Natural killer cell (primary cell): Measurements from ENCODE around the gene PEAK1. TPM values are rescaled to one million over a fixed set of nuclear protein-coding genes. Genes with fewer than 3 reads are reported as not detected.

ENCODE experiments used
- ATAC-seq, 3 donors: fragments of 150-1000 bp in 2 of 3; fragments of 200-7000 bp in 1 of 3; cut with Tn5 transposase; 1 replicate in 1 of 3; 2 replicates in 2 of 3; pipeline ENCODE4 v1.10.0; 2021; ENCODE audit warnings: mild to moderate bottlenecking in 2 of 3, moderate library complexity in 2 of 3
- DNase-seq, 2 donors: peaks; one replicate each; pipeline versions ENCODE4 v3.0.0 to v3.0.0-alpha.2; 2013 to 2021; ENCODE audit warnings: mixed read lengths in 1 of 2
- H3K27ac ChIP-seq: one replicate; pipeline ENCODE4 v1.5.1; 2013; ENCODE audit warnings: mild to moderate bottlenecking, low read length
- H3K27me3 ChIP-seq: one replicate; pipeline ENCODE4 v1.6.1; 2013; ENCODE audit warnings: low read length; ENCODE audit not compliant: control insufficient read depth, insufficient read depth
- H3K36me3 ChIP-seq: one replicate; pipeline ENCODE4 v1.6.1; 2013; ENCODE audit warnings: low read length; ENCODE audit not compliant: control insufficient read depth, insufficient read depth
- H3K4me1 ChIP-seq: one replicate; pipeline ENCODE4 v1.6.1; 2013; ENCODE audit warnings: low read length; ENCODE audit not compliant: control insufficient read depth, insufficient read depth
- H3K4me3 ChIP-seq: one replicate; pipeline ENCODE4 v1.5.1; 2013; ENCODE audit warnings: low read length
- H3K9me3 ChIP-seq: one replicate; pipeline ENCODE4 v1.6.1; 2013; ENCODE audit warnings: low read length; ENCODE audit not compliant: control insufficient read depth, insufficient read depth
- H3K27ac Mint-ChIP-seq, 2 donors: one replicate each; pipeline ENCODE4 v1.8.0; 2022; ENCODE audit warnings: mild to moderate bottlenecking in 2 of 2, mixed read lengths in 2 of 2, moderate library complexity in 1 of 2
- H3K27me3 Mint-ChIP-seq, 2 donors: one replicate each; pipeline ENCODE4 v1.8.0; 2022; ENCODE audit warnings: low read depth in 2 of 2, mixed read lengths in 2 of 2
- H3K36me3 Mint-ChIP-seq: one replicate; pipeline ENCODE4 v1.8.0; 2022; ENCODE audit warnings: mixed read lengths
- H3K4me1 Mint-ChIP-seq, 2 donors: one replicate each; pipeline ENCODE4 v1.8.0; 2022; ENCODE audit warnings: mixed read lengths in 2 of 2
- H3K4me3 Mint-ChIP-seq: one replicate; pipeline ENCODE4 v1.8.0; 2022; ENCODE audit warnings: mild to moderate bottlenecking, moderate library complexity, mixed read lengths
- H3K9me3 Mint-ChIP-seq, 2 donors: one replicate each; pipeline ENCODE4 v1.8.0; 2022; ENCODE audit warnings: mixed read lengths in 2 of 2
- CTCF ChIP-seq: fragments of 200-600 bp; IDR thresholded peaks from one replicate; pipeline ENCODE4 v1.8.0; 2022; ENCODE audit warnings: antibody characterized with exemption
- WGBS: methylation state at CpG from one replicate; pipeline ENCODE4 v1.1.7; 2013; ENCODE audit warnings: missing lambda C conversion rate; ENCODE audit not compliant: insufficient coverage; 5-methylcytosine and 5-hydroxymethylcytosine counted together
- intact Hi-C: fragments of 100-400 bp; cut with micrococcal nuclease; formaldehyde crosslinking; loops from one replicate; pipeline ENCODE4 v1.14.2; 2022
- total RNA-seq, 4 donors: library from RNA; stranded (reverse); fragments of 120-200 nt in 1 of 4; gene quantifications; one replicate each; pipeline versions ENCODE4 v1.2.3 to v1.2.4, GENCODE V29; 2013 to 2022

The PEAK1 gene
- total RNA-seq, 3 donors from 2014 or later (not counting 1 experiment from before 2014, with no cell fraction given), result 59.3 to 73.9 (median 69.1) TPM

- no peaks in the 10 kb centered on the region for H3K36me3 ChIP-seq
- H3K4me1 ChIP-seq, result peaks cover 3% of the 10 kb centered on the region
- H3K4me1 Mint-ChIP-seq, result peaks cover 8 to 32% of the 10 kb centered on the region in 2 donors
- WGBS, result no CpG with 5 or more reads among the region's 2 CpGs
- ATAC-seq, result peak in 1 of 3 donors; percentile 59
- DNase-seq, result no peak
- H3K27me3 Mint-ChIP-seq, result no peaks in the 10 kb centered on the region
- TF ChIP-seq CTCF, result no peak
- H3K36me3 Mint-ChIP-seq, result no peaks in the 10 kb centered on the region
- H3K9me3 Mint-ChIP-seq, result no peaks in the 10 kb centered on the region
- H3K27ac Mint-ChIP-seq, result no peak overlapping the region
- H3K9me3 ChIP-seq, result no peaks in the 10 kb centered on the region
- no peak overlapping the region for H3K27ac ChIP-seq
- intact Hi-C loops, result no loop called here
- no peak overlapping the region for H3K4me3 ChIP-seq
- H3K4me3 Mint-ChIP-seq, result no peak overlapping the region
- H3K27me3 ChIP-seq, result no peaks in the 10 kb centered on the region
These were observed 86.7 kb downstream of the PEAK1 start for GRCh38 chr15:77333166-77333565.

GRCh38 chr15:77329202-77329601, 90.7 kb downstream of the PEAK1 start:
- peaks cover 3% of the 10 kb centered on the region for H3K4me1 ChIP-seq
- WGBS, result no CpG with 5 or more reads among the region's 1 CpG
- no peaks in the 10 kb centered on the region for H3K36me3 ChIP-seq
- H3K27me3 ChIP-seq, result no peaks in the 10 kb centered on the region
- TF ChIP-seq CTCF, result no peak
- Mint-ChIP-seq H3K4me1 (peaks cover 13 to 15% of the 10 kb centered on the region in 2 donors), H3K4me3 (no peak overlapping the region), H3K9me3 (no peaks in the 10 kb centered on the region), H3K27me3 (no peaks in the 10 kb centered on the region), H3K27ac (no peak overlapping the region), H3K36me3 (no peaks in the 10 kb centered on the region)
- no peak overlapping the region for H3K4me3 ChIP-seq
- H3K9me3 ChIP-seq, result no peaks in the 10 kb centered on the region
- H3K27ac ChIP-seq, result no peak overlapping the region
- ATAC-seq (no peak), DNase-seq (no peak)
- intact Hi-C loops, result no loop called here

- DNase-seq (no peak), ATAC-seq (no peak)
- peaks cover under 1% of the 10 kb centered on the region for H3K4me1 ChIP-seq
- H3K36me3 Mint-ChIP-seq, result no peaks in the 10 kb centered on the region
- no peak overlapping the region for H3K27ac ChIP-seq
- H3K27ac Mint-ChIP-seq, result no peak overlapping the region
- H3K9me3 ChIP-seq, result no peaks in the 10 kb centered on the region
- H3K4me3 ChIP-seq, result no peak overlapping the region
- H3K4me3 Mint-ChIP-seq, result no peak overlapping the region
- H3K36me3 ChIP-seq, result no peaks in the 10 kb centered on the region
- intact Hi-C loops, result no loop called here
- no peaks in the 10 kb centered on the region for H3K27me3 ChIP-seq
- no peak for TF ChIP-seq CTCF
- H3K27me3 Mint-ChIP-seq, result no peaks in the 10 kb centered on the region
- 100% methylated on average over 1 of the region's 3 CpGs for WGBS
- peaks cover 9 to 12% of the 10 kb centered on the region in 2 donors for H3K4me1 Mint-ChIP-seq
- no peaks in the 10 kb centered on the region for H3K9me3 Mint-ChIP-seq
These were observed 91.9 kb downstream of the PEAK1 start for GRCh38 chr15:77327844-77328529.

- Mint-ChIP-seq H3K9me3 (no peaks in the 10 kb centered on the region), H3K27me3 (no peaks in the 10 kb centered on the region), H3K4me1 (peaks cover 5 to 8% of the 10 kb centered on the region in 2 donors), H3K27ac (no peak overlapping the region), H3K4me3 (no peak overlapping the region), H3K36me3 (no peaks in the 10 kb centered on the region)
- 100% methylated on average over 1 of the region's 2 CpGs for WGBS
- ATAC-seq (no peak), DNase-seq (no peak)
- no peaks in the 10 kb centered on the region for H3K9me3 ChIP-seq
- TF ChIP-seq CTCF, result no peak
- H3K36me3 ChIP-seq, result no peaks in the 10 kb centered on the region
- no peak overlapping the region for H3K4me3 ChIP-seq
- no peaks in the 10 kb centered on the region for H3K27me3 ChIP-seq
- intact Hi-C loops, result no loop called here
- no peaks in the 10 kb centered on the region for H3K4me1 ChIP-seq
- H3K27ac ChIP-seq, result no peak overlapping the region
These were observed 92.7 kb downstream of the PEAK1 start for GRCh38 chr15:77327168-77327567.
